Raji (cell line): ENCODE data around the gene MSI2.

ENCODE experiments used
- POLR2A ChIP-seq: IDR thresholded peaks from 2 replicates; pipeline ENCODE4 v1.6.1; 2011; ENCODE audit warnings: low read depth, low read length, control low read depth; ENCODE audit not compliant: insufficient read depth

MSI2 gene

GRCh38 chr17:57278740-57279387 lies 22.5 kb downstream of the MSI2 start:
- no peak for TF ChIP-seq POLR2A

GRCh38 chr17:57279432-57279831 lies 23.1 kb downstream of the MSI2 start:
- no peak for TF ChIP-seq POLR2A

GRCh38 chr17:57281887-57282286 lies 25.6 kb downstream of the MSI2 start:
- TF ChIP-seq POLR2A, result no peak

- no peak for TF ChIP-seq POLR2A
These were observed 26.0 kb downstream of the MSI2 start for GRCh38 chr17:57282296-57282695.

- no peak for TF ChIP-seq POLR2A
These were observed 27.1 kb downstream of the MSI2 start for GRCh38 chr17:57283203-57283971.

- no peak for TF ChIP-seq POLR2A
These were observed 28.3 kb downstream of the MSI2 start for GRCh38 chr17:57284583-57284982.

- no peak for TF ChIP-seq POLR2A
These were observed 28.8 kb downstream of the MSI2 start for GRCh38 chr17:57284984-57285646.

GRCh38 chr17:57285701-57286100 lies 29.4 kb downstream of the MSI2 start:
- TF ChIP-seq POLR2A, result no peak

- no peak for TF ChIP-seq POLR2A
These were observed 30.2 kb downstream of the MSI2 start for GRCh38 chr17:57286399-57287105.

- TF ChIP-seq POLR2A, result no peak
These were observed 31.9 kb downstream of the MSI2 start for GRCh38 chr17:57288040-57288772.

GRCh38 chr17:57288773-57289121 lies 32.4 kb downstream of the MSI2 start:
- TF ChIP-seq POLR2A, result no peak

- no peak for TF ChIP-seq POLR2A
These were observed 32.8 kb downstream of the MSI2 start for GRCh38 chr17:57289130-57289529.

- no peak for TF ChIP-seq POLR2A
These were observed 33.3 kb downstream of the MSI2 start for GRCh38 chr17:57289613-57290012.

- no peak for TF ChIP-seq POLR2A
These were observed 34.7 kb downstream of the MSI2 start for GRCh38 chr17:57290981-57291380.

GRCh38 chr17:57292091-57292490 lies 35.8 kb downstream of the MSI2 start:
- TF ChIP-seq POLR2A, result no peak
